ENCODE results near the gene LPCAT2. TPM values are rescaled to one million over a fixed set of nuclear protein-coding genes. Genes with fewer than 3 reads are reported as not detected.

The LPCAT2 gene
- total RNA-seq, 1 donor from 2014 or later: 18.9 TPM

- no peak for DNase-seq (ENCODE audit: extremely low spot score, unreplicated experiment)
- no peak overlapping the region for H3K27ac Mint-ChIP-seq
- TF ChIP-seq CTCF (conservative IDR thresholded peaks at IDR 0.05): no peak
- no peaks in the 10 kb centered on the region for H3K4me1 Mint-ChIP-seq (ENCODE audit: unreplicated experiment)
- H3K4me3 Mint-ChIP-seq: no peak overlapping the region
- H3K36me3 Mint-ChIP-seq: peaks cover 10% of the 10 kb centered on the region
- H3K27me3 Mint-ChIP-seq: no peaks in the 10 kb centered on the region
- peaks cover 23% of the 10 kb centered on the region for H3K9me3 Mint-ChIP-seq
Observed at GRCh38 chr16:55515111-55515510, 6.2 kb downstream of the LPCAT2 start.

DNA sequence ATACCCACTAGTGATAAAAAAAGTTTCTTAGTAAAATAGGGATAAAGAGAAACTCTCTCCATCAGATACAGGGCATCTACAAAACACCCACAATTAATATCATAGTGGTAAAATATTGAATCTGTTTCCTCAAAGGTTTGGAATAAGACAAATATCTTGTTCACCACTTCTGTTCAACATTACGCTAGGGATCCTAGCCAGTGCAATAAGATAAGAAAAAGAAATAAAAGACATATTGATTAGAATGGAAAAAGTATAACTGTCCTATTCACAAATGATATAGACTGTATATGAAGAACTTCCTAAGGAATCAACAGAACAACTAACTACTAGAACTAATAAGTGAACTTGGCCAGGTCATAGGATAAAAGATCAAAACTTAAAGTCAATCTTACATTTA, 12.9 kb downstream of the LPCAT2 start:
- Mint-ChIP-seq H3K27ac (no peak overlapping the region), H3K36me3 (peaks cover 6% of the 10 kb centered on the region), H3K4me1 (ENCODE audit: unreplicated experiment) (no peaks in the 10 kb centered on the region), H3K4me3 (no peak overlapping the region), H3K9me3 (peaks cover 6% of the 10 kb centered on the region), H3K27me3 (no peaks in the 10 kb centered on the region)
- no peak for DNase-seq (ENCODE audit: extremely low spot score, unreplicated experiment)
- TF ChIP-seq CTCF (conservative IDR thresholded peaks at IDR 0.05): no peak

GRCh38 chr16:55526441-55526840, 17.6 kb downstream of the LPCAT2 start:
- DNase-seq (ENCODE audit: extremely low spot score, unreplicated experiment): no peak
- H3K27me3 Mint-ChIP-seq: no peaks in the 10 kb centered on the region

GRCh38 chr16:55527885-55528284, 19.0 kb downstream of the LPCAT2 start:
- TF ChIP-seq CTCF (conservative IDR thresholded peaks at IDR 0.05): no peak
- DNase-seq (ENCODE audit: extremely low spot score, unreplicated experiment): no peak
- Mint-ChIP-seq H3K27ac (no peak overlapping the region), H3K4me1 (ENCODE audit: unreplicated experiment) (no peaks in the 10 kb centered on the region), H3K4me3 (no peak overlapping the region), H3K9me3 (peaks cover 5% of the 10 kb centered on the region), H3K27me3 (no peaks in the 10 kb centered on the region), H3K36me3 (peaks cover 5% of the 10 kb centered on the region)

More at GRCh38 chr16:55526441-55526840, 17.6 kb downstream of the LPCAT2 start:
- no peak overlapping the region for H3K4me3 Mint-ChIP-seq
- H3K4me1 Mint-ChIP-seq (ENCODE audit: unreplicated experiment): no peaks in the 10 kb centered on the region
- no peak overlapping the region for H3K27ac Mint-ChIP-seq
- TF ChIP-seq CTCF (conservative IDR thresholded peaks at IDR 0.05): no peak
- H3K36me3 Mint-ChIP-seq: peaks cover 11% of the 10 kb centered on the region
- H3K9me3 Mint-ChIP-seq: peaks cover 5% of the 10 kb centered on the region

GRCh38 chr16:55529018-55529417, 20.1 kb downstream of the LPCAT2 start:
- TF ChIP-seq CTCF (conservative IDR thresholded peaks at IDR 0.05): no peak
- no peak overlapping the region for H3K27ac Mint-ChIP-seq
- H3K9me3 Mint-ChIP-seq: peaks cover 5% of the 10 kb centered on the region
- H3K36me3 Mint-ChIP-seq: peaks cover 5% of the 10 kb centered on the region
- H3K27me3 Mint-ChIP-seq: no peaks in the 10 kb centered on the region
- DNase-seq (ENCODE audit: extremely low spot score, unreplicated experiment): no peak
- no peak overlapping the region for H3K4me3 Mint-ChIP-seq
- no peaks in the 10 kb centered on the region for H3K4me1 Mint-ChIP-seq (ENCODE audit: unreplicated experiment)

GRCh38 chr16:55530316-55530856, 21.5 kb downstream of the LPCAT2 start:
- Mint-ChIP-seq H3K9me3 (peaks cover 5% of the 10 kb centered on the region), H3K4me1 (ENCODE audit: unreplicated experiment) (no peaks in the 10 kb centered on the region), H3K27ac (peak overlapping the region; percentile 36), H3K4me3 (peak overlapping the region; percentile 45), H3K27me3 (no peaks in the 10 kb centered on the region), H3K36me3 (peaks cover 5% of the 10 kb centered on the region)
- no peak for TF ChIP-seq CTCF (conservative IDR thresholded peaks at IDR 0.05)
- no peak for DNase-seq (ENCODE audit: extremely low spot score, unreplicated experiment)

All from type B pancreatic cell (in vitro differentiated cells).